Stomach smooth muscle (tissue), 2 donors: ENCODE measurements around the gene POTEJ.
"Not testable (repeated sequence)": the region's sequence is repeated elsewhere in the genome, so short reads cannot be mapped to it uniquely, and the experiment has no call there.

Experiments
- H3K27ac ChIP-seq: one replicate; pipeline ENCODE4 v1.7.0; 2013; ENCODE audit warnings: mild to moderate bottlenecking, low read length, inconsistent platforms
- H3K27me3 ChIP-seq, 2 donors: one replicate each; pipeline ENCODE4 v1.7.0; 2013; ENCODE audit warnings: low read length in 2 of 2; ENCODE audit not compliant: insufficient read depth in 2 of 2, control insufficient read depth in 1 of 2
- H3K36me3 ChIP-seq, 2 donors: one replicate each; pipeline ENCODE4 v1.7.0; 2013; ENCODE audit warnings: low read length in 2 of 2; ENCODE audit not compliant: control insufficient read depth in 2 of 2, insufficient read depth in 2 of 2
- H3K4me1 ChIP-seq: one replicate; pipeline ENCODE4 v1.7.0; 2013; ENCODE audit warnings: low read length; ENCODE audit not compliant: control insufficient read depth, insufficient read depth
- H3K4me3 ChIP-seq, 2 donors: one replicate each; pipeline ENCODE4 v1.7.0; 2013; ENCODE audit warnings: low read length in 2 of 2
- H3K9ac ChIP-seq, 2 donors: one replicate each; pipeline ENCODE4 v1.7.0; 2013; ENCODE audit warnings: low read length in 2 of 2, mild to moderate bottlenecking in 1 of 2
- H3K9me3 ChIP-seq, 2 donors: one replicate each; pipeline ENCODE4 v1.7.0; 2013; ENCODE audit warnings: low read length in 2 of 2; ENCODE audit not compliant: control insufficient read depth in 2 of 2
- donor health status: healthy.
- donor health status: Pancreatic carcinoma.

POTEJ gene

DNA sequence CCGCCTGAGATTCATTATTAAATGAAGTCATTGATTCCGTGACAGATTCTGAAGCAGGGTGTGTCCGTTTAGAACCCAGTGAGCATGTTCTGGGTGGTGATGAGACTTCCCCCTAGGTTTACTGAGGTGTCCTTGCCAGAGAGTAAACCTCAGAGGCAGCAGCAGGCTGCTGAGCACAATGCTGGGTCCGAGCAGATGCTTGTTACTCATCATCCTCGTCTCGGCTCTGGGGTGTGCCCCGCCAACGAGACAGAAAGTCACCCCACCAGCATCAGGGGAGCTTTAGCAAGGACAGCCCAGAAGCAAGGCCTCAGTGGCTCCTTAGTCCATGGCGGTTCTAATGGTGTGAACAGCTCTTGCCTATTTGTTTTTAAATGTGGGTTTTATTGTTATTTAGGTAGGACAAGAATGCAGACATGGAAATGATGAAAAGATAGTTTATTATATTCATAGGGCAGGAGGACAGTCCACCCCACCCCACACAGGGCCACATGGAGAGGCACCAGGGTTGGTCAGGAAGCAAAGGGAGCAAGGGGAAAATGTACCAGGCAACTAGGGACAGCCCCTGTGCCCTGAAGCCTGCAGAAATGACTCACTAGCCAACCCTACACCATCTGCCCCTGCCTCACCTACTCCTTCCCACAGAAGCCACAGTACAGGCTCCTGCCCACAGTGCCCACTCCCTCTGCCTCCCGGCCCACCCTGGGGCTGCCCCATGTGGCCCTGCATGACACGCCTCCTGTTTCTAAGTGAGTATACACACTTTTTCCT is 22.4 kb upstream of the POTEJ start:
- H3K4me3 ChIP-seq, H3K27me3 ChIP-seq, H3K9me3 ChIP-seq, H3K27ac ChIP-seq, H3K4me1 ChIP-seq, H3K36me3 ChIP-seq, H3K9ac ChIP-seq: not testable (repeated sequence)

DNA sequence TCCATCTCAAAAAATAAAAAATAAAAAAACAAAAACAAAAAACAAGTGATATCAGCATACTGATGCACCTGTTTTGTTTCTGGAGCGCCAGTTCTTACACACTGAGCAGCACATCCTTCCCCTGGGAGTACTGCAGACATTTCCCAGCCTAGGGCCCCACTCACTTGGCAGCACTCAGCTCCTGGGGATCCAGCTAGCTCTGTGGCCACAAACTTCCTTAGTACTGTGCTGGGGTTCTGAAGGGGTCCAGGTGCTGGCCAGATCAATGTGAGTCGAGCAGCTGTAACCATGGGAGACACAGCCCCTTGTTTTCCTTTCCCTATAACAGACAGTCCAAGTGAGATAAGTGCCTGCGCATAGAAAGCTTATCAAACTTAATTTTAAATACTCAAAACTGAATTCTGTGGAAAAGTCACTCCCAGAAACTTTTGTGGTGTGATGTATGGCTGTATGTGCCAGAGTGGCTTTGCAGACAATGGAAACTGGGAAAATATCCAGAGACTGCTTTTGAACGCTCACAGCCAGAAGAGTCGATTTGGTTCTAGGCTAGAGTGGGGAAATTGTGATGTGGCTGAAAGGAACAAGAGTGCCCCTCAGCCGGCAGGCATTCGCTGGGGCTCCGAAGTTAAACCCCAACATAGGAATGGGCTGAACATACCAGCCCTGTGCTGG is 20.9 kb upstream of the POTEJ start:
- not testable (repeated sequence) for H3K36me3 ChIP-seq, H3K27me3 ChIP-seq, H3K4me3 ChIP-seq, H3K4me1 ChIP-seq, H3K9me3 ChIP-seq, H3K9ac ChIP-seq, H3K27ac ChIP-seq

DNA sequence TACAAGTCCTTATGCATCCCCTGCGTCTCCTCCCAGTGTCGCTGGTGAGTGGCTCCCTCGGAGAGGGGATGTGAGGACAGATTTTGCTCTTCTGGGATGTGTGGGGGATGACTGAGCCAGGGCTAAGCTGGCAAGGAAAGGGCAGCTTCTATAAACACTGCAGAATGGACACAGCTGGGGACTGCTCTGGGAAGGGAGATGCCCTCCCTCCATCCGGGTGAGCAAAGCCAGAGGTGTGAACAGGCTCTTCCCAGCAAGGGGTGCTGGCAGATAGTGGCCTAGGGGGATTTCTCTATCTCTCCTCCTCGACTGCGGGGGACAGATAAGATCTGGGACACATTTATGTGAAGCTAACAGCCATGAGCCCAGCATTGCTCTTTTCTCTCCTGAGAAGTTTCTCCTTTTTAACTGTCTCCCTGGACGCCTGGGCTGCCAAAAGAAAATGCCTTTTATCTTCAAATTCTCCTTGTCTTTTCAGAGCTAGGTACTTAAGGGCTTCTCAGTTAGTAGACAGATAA is 20.3 kb upstream of the POTEJ start:
- not testable (repeated sequence) for H3K9ac ChIP-seq, H3K4me3 ChIP-seq, H3K9me3 ChIP-seq, H3K27me3 ChIP-seq, H3K27ac ChIP-seq, H3K36me3 ChIP-seq, H3K4me1 ChIP-seq

DNA sequence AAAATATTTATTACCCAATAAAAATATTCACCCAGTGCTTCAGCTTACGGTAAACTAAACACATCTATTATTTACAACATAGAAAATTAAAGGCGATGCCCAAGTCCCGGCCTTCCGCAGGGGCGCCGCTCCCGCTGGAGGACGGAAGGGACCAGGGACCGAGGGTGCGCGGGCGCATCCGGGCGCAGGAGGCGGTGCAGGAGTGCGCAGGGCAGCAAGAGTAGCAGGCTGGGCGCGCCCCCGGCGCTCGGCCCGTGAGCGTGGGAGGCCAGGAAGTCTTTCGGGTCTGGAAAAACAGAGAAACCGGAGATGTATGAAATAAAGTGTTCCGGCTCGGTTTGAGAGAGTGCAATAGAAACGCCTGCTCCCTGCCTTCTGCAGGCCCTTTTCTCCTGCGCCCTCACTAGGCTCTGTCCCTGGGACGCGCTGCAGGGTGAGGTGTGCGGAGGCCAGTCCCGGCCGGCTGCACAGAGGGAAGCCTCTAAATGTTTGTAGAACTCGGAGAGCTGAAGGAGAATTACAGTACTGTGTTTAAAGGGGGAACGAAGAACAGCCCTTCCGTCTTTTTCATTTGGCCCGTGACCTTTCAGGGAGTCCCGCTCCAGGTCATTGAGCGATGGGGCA is 18.3 kb upstream of the POTEJ start:
- not testable (repeated sequence) for H3K4me3 ChIP-seq, H3K36me3 ChIP-seq, H3K9ac ChIP-seq, H3K27ac ChIP-seq, H3K4me1 ChIP-seq, H3K27me3 ChIP-seq, H3K9me3 ChIP-seq

- H3K4me1 ChIP-seq, H3K9ac ChIP-seq, H3K36me3 ChIP-seq, H3K27ac ChIP-seq, H3K9me3 ChIP-seq, H3K4me3 ChIP-seq, H3K27me3 ChIP-seq: not testable (repeated sequence)
Measured at GRCh38 chr2:130594011-130594410, 17.2 kb upstream of the POTEJ start.

- not testable (repeated sequence) for H3K9me3 ChIP-seq, H3K27me3 ChIP-seq, H3K4me1 ChIP-seq, H3K27ac ChIP-seq, H3K9ac ChIP-seq, H3K36me3 ChIP-seq, H3K4me3 ChIP-seq
Measured at GRCh38 chr2:130596757-130597156, 14.5 kb upstream of the POTEJ start.

DNA sequence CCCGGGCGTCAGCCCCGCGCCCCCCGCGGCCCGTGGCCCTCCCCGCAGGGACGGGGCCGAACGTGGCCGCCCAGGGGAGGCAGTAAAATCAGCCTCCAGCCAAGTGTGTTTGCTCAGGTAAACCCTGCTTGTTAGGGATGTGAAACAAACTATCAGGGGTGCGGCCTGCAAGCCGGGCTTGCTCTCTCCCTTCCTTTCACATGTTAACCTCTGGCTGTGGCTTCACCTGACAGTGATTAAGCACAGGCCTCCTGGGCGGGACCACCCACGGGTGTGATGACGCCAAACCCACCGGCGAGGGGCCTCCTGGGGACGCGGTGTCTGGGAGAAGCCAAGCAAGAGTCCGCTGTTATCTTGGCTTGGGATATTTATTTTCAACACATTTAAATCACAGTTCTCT is 13.2 kb upstream of the POTEJ start:
- not testable (repeated sequence) for H3K9ac ChIP-seq, H3K27me3 ChIP-seq

GRCh38 chr2:130598463-130598862 is 12.8 kb upstream of the POTEJ start:
- not testable (repeated sequence) for H3K4me1 ChIP-seq, H3K27ac ChIP-seq, H3K4me3 ChIP-seq, H3K27me3 ChIP-seq, H3K36me3 ChIP-seq, H3K9ac ChIP-seq, H3K9me3 ChIP-seq

More for the DNA sequence above, 13.2 kb upstream of the POTEJ start:
- not testable (repeated sequence) for H3K27ac ChIP-seq, H3K4me3 ChIP-seq, H3K36me3 ChIP-seq, H3K9me3 ChIP-seq, H3K4me1 ChIP-seq

DNA sequence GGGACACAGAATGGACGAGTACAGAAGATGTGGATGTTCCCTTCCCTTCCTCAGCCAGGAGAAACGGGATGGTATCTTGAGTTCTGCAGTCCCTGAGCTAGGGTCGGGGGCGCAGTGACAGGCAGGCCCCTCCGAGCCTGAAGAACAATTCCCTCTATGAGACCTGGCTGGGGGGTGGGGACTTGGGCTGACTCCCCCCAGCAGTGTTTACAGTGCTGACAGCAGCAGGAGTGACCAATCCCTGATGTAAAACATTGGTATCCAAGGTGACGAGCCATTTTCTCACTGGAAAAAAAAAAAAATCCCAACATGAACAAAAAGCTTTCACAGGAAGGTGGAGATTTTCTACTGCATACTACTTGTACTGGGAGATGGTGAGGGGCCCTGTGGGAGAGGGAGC is 11.8 kb upstream of the POTEJ start, which contains the start of gene CFC1:
CFC1 (minus strand) TSS at position 183 of the 400 bp plus-strand sequence. CDS start 288 bp downstream, outside the sequence.
- not testable (repeated sequence) for H3K27ac ChIP-seq, H3K4me3 ChIP-seq, H3K9me3 ChIP-seq, H3K9ac ChIP-seq, H3K36me3 ChIP-seq, H3K27me3 ChIP-seq, H3K4me1 ChIP-seq

- not testable (repeated sequence) for H3K27ac ChIP-seq, H3K9me3 ChIP-seq, H3K9ac ChIP-seq, H3K27me3 ChIP-seq, H3K4me3 ChIP-seq, H3K36me3 ChIP-seq, H3K4me1 ChIP-seq
Measured at GRCh38 chr2:130599926-130600325, 11.3 kb upstream of the POTEJ start.
